ENCODE measurements around the gene PPFIBP1.

The PPFIBP1 gene

DNA sequence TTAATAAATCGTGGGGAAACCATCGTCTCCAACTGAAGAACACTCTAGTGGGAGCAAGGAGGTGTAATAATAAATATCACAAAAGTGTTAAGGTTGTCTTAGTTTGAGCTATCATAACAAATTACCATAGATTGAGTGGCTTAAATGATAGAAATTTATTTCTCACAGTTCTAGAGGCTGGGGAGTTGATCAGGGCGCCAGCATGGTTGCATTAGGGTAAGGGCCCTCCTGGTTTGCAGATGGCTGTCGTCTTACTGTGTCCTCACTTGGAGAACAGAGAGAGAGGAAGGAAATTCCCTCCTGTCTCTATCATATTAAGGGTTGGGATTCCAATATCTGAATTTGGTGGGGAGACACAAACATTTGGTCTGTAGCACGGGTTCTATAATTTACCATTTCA lies 219.6 kb downstream of the PPFIBP1 start:
- Mint-ChIP-seq H3K4me1 (no peaks in the 10 kb centered on the region), H3K4me3 (no peak overlapping the region), H3K27me3 (ENCODE audit: low read depth, poor library complexity) (no peaks in the 10 kb centered on the region), H3K9me3 (no peaks in the 10 kb centered on the region), H3K27ac (no peak overlapping the region), H3K36me3 (ENCODE audit: low read depth) (peaks cover 60% of the 10 kb centered on the region)
- TF ChIP-seq, protein P1, sequence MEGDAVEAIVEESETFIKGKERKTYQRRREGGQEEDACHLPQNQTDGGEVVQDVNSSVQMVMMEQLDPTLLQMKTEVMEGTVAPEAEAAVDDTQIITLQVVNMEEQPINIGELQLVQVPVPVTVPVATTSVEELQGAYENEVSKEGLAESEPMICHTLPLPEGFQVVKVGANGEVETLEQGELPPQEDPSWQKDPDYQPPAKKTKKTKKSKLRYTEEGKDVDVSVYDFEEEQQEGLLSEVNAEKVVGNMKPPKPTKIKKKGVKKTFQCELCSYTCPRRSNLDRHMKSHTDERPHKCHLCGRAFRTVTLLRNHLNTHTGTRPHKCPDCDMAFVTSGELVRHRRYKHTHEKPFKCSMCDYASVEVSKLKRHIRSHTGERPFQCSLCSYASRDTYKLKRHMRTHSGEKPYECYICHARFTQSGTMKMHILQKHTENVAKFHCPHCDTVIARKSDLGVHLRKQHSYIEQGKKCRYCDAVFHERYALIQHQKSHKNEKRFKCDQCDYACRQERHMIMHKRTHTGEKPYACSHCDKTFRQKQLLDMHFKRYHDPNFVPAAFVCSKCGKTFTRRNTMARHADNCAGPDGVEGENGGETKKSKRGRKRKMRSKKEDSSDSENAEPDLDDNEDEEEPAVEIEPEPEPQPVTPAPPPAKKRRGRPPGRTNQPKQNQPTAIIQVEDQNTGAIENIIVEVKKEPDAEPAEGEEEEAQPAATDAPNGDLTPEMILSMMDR (IDR thresholded peaks at IDR 0.05): no peak
- no peak for DNase-seq
